Activated CD4-positive, alpha-beta T cell treated with anti-CD3 and anti-CD28 coated beads for 48 hours (primary cell): ENCODE data around the gene TMIGD3.
A peak's percentile ranks its signal among the peaks of the same experiment; 100 is the strongest.
"Not testable (repeated sequence)": the region's sequence is repeated elsewhere in the genome, so short reads cannot be mapped to it uniquely, and the experiment has no call there.

Experiments used
- DNase-seq: peaks from one replicate; pipeline ENCODE4 v3.0.0-alpha.2; 2020

Gene TMIGD3

GRCh38 chr1:111503585-111504060, at the start of gene TMIGD3, which contains the start of gene ADORA3:
Gene TMIGD3 (minus strand): TSS chr1:111503633. CDS start chr1:111503354, 279 bp downstream.
Gene ADORA3 (minus strand): TSS chr1:111503633. CDS start chr1:111503354, 279 bp downstream.
- no peak for DNase-seq

- DNase-seq = no peak
Observed at GRCh38 chr1:111553196-111553595, 49.8 kb upstream of the TMIGD3 start.

- no peak for DNase-seq
Observed at GRCh38 chr1:111552587-111552986, 49.2 kb upstream of the TMIGD3 start.

GRCh38 chr1:111551623-111552411, 48.4 kb upstream of the TMIGD3 start:
- no peak for DNase-seq

- DNase-seq = not testable (repeated sequence)
Observed at GRCh38 chr1:111547786-111548185, 44.4 kb upstream of the TMIGD3 start.

GRCh38 chr1:111542187-111542586, 38.8 kb upstream of the TMIGD3 start:
- DNase-seq = no peak

GRCh38 chr1:111541721-111542120, 38.3 kb upstream of the TMIGD3 start:
- DNase-seq = no peak

- DNase-seq = no peak
Observed at GRCh38 chr1:111540928-111541327, 37.5 kb upstream of the TMIGD3 start.

- no peak for DNase-seq
Observed at GRCh38 chr1:111538343-111539025, 35.1 kb upstream of the TMIGD3 start.

- no peak for DNase-seq
Observed at GRCh38 chr1:111535256-111536191, 32.1 kb upstream of the TMIGD3 start.

- DNase-seq = no peak
Observed at GRCh38 chr1:111520053-111520452, 16.6 kb upstream of the TMIGD3 start.

GRCh38 chr1:111517469-111518225, 14.2 kb upstream of the TMIGD3 start:
- DNase-seq = peak; percentile 55

GRCh38 chr1:111516005-111516535, 12.6 kb upstream of the TMIGD3 start:
- DNase-seq = peak; percentile 60

- peak; percentile 59 for DNase-seq
Observed at GRCh38 chr1:111515291-111516004, 12.0 kb upstream of the TMIGD3 start.

GRCh38 chr1:111513410-111514020, 10.1 kb upstream of the TMIGD3 start:
- no peak for DNase-seq

- no peak for DNase-seq
Observed at GRCh38 chr1:111512931-111513330, 9.5 kb upstream of the TMIGD3 start.

- no peak for DNase-seq
Observed at GRCh38 chr1:111512132-111512889, 8.9 kb upstream of the TMIGD3 start.

GRCh38 chr1:111511370-111511769, 7.9 kb upstream of the TMIGD3 start:
- DNase-seq = no peak

- DNase-seq = no peak
Observed at GRCh38 chr1:111509997-111510375, 6.6 kb upstream of the TMIGD3 start.
